GM21825 (cell line): ENCODE results near the gene MYCN.
"Not testable (repeated sequence)": the region's sequence is repeated elsewhere in the genome, so short reads cannot be mapped to it uniquely, and the experiment has no call there.

Experiments
- ATAC-seq: cut with Tn5 transposase; IDR thresholded peaks from one replicate; pipeline ENCODE4 v1.9.1; 2021; ENCODE audit warnings: mild to moderate bottlenecking, moderate library complexity; ENCODE audit not compliant: unreplicated experiment

MYCN gene

DNA sequence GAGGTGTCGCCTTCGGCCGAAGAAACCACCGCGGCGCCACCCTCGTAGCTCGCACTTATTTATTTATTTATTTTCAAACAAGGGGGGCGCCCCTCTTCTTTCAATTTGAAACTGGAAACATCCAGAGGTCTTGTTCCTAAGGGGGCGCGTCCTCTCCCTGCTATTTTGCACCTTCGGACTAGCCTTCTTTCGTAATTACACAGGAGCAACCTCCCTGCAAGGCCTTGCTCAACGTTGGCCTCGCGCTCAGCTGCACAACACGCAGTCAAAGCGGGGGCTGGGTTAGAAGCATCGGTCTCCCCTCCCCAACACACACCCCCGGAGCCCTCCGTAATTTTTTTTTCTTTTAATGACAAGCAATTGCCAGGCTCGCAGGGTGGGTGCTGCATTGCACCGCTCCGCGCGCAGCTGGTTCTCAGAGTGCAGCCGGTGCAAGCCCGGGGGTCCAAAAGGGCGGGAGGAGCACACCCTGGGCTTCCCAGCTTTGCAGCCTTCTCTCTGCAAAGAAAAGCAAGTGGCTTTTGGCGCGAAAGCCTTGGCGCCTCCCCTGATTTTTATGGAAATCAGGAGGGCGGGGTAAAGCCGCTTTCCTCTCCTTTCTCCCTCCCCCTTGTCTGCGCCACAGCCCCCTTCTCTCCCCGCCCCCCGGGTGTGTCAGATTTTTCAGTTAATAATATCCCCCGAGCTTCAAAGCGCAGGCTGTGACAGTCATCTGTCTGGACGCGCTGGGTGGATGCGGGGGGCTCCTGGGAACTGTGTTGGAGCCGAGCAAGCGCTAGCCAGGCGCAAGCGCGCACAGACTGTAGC, at the start of gene MYCN:
TSS of gene MYCN (plus strand) at position 697 of the 807 bp plus-strand sequence. CDS start 1,515 bp downstream, outside the sequence.
- ATAC-seq: no peak

DNA sequence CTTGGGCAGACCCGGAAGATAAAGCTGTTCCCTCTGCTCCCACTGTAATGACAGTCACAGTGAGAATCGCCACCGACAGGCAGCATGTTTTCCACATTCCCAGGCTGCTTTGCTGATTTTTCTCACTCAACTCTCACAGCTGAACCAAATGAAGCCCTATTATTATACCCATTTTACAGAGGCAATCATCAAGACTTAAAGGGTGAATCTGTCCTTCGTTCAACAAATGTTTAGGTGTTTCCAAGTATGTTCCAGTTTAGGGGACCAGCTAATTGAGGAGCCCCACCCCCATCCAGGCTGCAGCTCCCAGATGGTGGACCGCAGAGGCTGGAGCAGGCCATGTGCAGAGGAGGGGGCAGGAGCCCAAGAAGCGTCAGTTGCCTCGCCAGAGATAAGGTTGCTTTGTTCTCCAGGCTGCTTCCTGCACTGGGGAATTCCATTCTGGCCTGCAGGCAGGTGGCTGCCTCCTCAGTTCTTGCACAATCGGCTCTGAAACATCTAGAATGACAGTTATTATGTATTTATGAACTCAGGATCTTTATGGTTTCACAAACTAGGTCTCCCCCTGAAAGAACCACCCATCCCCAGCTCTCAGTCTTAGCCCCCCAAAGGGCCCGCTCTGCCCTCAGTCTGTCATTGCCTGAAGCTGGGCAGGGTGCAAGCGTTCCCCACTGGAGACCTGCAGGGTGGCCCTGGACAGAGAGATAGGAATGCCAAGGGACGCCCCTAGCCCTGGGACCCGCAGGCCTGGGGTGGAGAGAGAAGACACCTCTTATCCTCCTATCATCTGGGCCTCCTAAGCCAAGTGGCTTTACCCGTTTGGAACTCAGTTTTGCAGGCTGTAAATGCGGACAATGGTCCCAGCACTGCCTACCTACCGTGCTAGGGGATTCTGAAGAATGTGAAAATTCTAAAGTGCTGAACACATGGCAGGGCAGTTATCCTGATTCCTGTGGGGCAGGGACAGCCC, 49.1 kb upstream of the MYCN start:
- ATAC-seq: no peak

DNA sequence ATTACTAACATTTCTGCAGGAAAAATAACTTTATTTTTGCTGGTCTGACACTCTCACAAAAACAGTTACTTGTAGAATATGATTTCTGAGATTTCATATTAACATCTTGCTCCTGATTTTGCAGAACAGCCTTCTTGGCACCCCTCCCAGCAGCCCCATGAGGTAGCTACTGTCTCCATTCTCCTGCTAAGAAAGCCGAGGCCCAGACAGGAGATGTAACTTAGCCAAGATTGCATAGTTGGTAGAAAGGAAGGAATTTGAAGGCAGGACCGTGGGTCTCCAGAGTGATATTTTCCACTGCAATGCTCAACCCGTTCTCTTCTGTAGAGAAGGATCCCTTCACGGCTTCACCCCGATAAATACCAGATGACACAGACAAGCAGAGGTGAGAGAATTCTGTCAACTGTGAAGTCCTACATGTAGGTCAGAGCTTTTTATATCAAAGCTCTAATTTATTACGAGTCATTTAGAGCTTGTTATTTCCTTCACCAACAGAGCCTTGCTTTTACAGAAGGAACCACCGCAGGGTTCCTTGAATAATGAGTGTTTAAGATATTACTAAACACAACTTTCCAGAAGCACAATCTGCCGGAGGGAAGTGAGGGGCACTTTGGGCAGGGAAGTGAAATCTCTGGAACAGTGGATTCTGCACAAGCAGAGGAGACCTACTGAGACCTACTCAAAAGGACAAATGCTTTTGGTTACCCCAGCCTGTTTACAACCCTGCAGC, 48.0 kb upstream of the MYCN start:
- ATAC-seq: no peak

- ATAC-seq: no peak
Measured at GRCh38 chr2:15893085-15893484, 47.3 kb upstream of the MYCN start.

DNA sequence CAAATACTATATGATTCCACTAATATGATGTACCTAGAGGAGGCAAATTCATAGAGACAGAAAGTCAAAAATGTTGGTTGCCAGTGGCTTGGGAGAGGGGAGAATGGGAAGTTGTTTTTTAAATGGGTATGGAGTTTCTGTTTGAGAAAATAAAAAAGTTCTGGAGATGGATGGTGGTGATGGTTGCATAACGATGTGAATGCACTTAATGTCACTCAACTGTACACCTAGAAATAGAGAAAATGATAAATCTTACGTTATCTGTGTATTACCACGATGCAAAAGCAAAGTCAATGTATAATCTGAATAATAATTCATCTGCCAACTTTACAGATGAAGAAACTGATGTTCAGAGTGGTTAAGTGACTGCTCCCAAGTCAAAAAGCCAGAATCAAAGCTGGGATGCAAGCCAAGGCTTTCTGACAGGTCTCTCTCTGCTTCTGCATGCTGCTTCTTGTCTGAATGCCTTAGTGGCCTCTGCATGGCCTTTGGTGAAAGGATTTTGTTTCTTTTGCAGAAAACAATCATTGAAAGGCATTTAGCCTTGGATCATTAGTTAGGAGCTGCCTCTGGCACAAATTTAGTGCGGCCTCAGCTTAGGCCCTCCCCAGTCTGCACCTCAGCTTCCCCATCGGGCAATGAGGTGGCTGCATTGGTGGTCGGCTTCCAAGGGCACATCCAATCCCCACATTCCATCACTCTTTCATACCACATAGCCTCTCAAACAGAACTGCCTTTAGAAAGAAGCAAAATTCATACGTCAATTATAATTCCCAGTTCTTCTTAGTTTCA, 46.5 kb upstream of the MYCN start:
- no peak for ATAC-seq

- ATAC-seq: no peak
Measured at GRCh38 chr2:15894481-15895144, 45.7 kb upstream of the MYCN start.

DNA sequence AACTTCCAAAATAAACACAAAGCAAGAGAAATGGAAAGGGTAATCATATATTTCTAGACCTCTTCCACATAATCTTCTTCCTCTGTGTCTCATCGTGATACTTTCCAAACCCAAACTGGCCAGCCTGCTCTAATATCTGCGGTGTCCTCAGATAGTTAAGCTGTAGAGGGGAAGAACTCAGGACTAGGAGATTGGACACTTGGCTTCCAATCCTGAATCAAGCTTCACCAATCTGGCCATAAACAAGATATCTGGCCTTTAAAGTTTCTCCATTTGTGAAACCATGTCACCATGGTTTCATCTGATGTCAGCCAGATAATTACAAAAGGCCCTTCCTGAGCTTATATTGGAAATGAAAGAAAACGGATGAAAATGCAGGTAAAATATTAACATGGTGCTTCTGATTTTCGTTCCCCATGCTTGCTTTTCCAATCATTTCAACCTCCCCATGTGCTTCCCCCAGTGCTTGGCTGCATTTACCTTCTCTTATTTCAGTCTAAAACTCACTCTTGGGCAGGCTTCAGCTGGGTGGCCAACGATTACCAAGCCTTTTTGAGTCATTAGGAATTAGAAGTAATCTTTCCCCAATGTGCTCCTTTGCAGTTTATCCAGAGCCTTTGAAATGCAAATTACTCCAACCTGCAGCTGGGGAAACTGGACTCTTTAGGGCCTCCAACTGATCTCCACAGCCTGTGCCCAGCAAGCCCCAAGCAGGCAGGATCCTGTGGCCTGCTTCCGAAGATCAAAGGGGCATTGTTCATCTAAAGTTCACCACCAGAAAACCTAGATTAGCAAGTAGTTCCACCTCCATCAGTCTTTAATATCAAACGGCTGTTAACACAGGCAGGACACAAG, 44.5 kb upstream of the MYCN start:
- no peak for ATAC-seq

- ATAC-seq: no peak
Measured at GRCh38 chr2:15896859-15897258, 43.5 kb upstream of the MYCN start.

DNA sequence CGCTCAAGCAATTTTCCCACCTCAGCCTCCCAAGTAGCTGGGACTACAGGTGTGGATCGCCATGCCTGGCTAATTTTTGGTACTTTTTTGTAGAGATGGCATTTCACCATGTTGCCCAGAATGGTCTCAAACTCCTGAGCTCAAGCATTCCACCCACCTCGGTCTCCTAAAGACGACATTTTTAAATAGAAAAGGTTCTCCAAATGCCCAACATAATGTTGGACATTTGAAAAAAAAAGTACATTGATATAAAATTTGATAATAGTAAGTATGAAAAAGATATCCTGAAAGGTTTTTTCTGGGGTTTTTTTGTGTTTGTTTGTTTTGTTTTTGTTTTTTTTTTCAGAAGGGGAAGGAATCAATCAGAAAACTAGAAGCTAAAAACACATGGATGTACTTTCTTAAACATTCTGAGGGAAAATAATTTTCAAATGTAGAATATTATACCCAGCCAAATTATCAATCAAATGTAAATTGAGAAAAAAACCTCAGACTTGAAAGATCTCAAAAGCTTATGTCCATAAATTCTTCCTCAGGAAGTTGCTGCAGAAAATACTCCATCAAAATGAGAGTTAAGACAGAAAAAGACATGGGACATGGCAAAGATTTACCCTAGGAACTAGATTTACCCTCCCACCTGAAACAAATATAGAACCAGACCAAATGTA, 42.8 kb upstream of the MYCN start:
- no peak for ATAC-seq

- no peak for ATAC-seq
Measured at GRCh38 chr2:15899327-15899612, 41.1 kb upstream of the MYCN start.

- no peak for ATAC-seq
Measured at GRCh38 chr2:15899751-15900493, 40.4 kb upstream of the MYCN start.

GRCh38 chr2:15901095-15901807, 39.1 kb upstream of the MYCN start:
- ATAC-seq: no peak

DNA sequence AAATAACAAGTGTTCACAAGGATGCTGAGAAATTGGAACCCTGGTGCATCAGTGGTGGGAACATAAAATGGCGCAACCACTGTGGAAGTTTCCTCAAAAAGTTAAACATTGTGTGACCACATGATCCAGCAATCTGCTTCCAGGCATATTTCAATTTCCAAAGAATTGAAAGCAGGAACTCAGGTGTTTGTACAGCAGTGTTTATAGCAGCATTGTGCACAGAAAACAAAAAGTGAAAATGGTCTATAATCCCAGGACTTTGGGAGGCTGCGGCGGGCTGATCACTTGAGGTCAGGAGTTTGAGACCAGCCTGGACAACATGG, 38.6 kb upstream of the MYCN start:
- ATAC-seq: no peak

- ATAC-seq: not testable (repeated sequence)
Measured at GRCh38 chr2:15903910-15904309, 36.4 kb upstream of the MYCN start.

DNA sequence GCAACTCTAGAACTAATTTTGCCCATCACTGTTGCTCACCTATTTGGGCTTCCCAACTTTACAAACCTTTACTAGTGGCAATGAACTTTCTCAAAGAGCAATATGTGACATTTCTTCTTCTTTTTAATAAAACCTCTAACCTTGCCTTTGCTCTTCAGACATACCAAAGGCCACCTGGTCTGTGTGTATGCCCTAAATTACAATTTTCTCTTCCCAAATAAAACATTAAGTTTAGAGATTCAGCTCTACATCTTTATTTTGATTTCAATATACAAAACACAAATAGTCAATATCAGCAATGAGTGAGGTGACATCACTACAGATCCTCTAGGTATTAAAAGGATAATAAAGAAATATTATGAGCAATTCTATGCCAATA, 35.1 kb upstream of the MYCN start:
- ATAC-seq: no peak

- no peak for ATAC-seq
Measured at GRCh38 chr2:15905986-15906491, 34.3 kb upstream of the MYCN start.

DNA sequence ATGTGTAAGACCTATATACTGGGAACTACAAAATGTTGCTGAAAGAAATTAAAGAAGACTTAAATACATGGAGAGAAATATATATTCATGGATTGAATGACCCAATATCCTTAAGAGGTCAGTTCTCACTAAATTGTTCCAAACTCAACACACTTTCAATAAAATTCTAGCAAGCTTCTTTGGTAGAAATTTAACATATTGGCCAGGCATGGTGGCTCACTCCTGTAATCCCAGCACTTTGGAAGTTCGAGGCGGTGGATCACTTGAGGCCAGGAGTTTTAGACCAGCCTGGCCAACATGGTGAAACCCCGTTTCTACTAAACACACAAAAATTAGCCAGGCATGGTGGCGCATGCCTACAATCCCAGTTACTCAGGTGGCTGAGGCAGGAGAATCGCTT, 33.6 kb upstream of the MYCN start:
- no peak for ATAC-seq
